ENCODE results near the gene PDIA4.

DNA sequence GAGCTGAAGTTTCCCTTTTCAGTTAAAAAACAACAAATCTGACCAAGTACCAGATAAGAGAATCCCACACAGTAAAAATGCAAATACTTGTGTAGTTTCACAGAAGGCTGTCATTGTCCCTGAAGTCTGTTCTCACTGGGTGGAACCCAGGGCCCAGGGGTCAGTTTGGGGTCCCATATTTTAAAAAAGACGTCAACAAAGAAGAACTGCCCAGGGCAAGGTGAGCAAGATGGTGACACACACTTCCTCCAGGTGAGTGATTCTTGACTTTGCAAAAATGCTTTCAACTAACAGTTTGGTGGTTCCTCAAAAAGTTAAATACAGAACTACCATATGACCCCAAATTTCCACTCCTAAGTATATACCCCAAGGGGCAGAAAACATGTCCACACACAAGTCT, 36.8 kb downstream of the PDIA4 start:
- no peak for TF ChIP-seq POLR2A (IDR thresholded peaks at IDR 0.05; ENCODE audit: low read depth, low read length)
- no peak for TF ChIP-seq TAF1 (IDR thresholded peaks at IDR 0.05; ENCODE audit: borderline replicate concordance, low read depth, low read length)

All from GM12892 (cell line).